Panc1 (cell line): ENCODE data around the gene MELK. TPM values are rescaled to one million over a fixed set of nuclear protein-coding genes. Genes with fewer than 3 reads are reported as not detected.

Experiments
- ATAC-seq: fragments of 200-7000 bp; cut with Tn5 transposase; 2 replicates; pipeline ENCODE4 v1.9.1; 2020; ENCODE audit warnings: mild to moderate bottlenecking, moderate library complexity
- BruUV-seq: library from RNA; stranded (reverse); fragments of 400-500 nt; replicated peaks from 2 replicates; lab custom pipeline; 2021; lab: Mats Ljungman, UMichigan
- CTCF ChIA-PET: fragments of 300-600 bp; sonication (Branson Sonifier 250); formaldehyde crosslinking; loops from one replicate; lab custom pipeline; 2022; ENCODE audit warnings: antibody characterized with exemption; lab: Charles Lee
- POLR2A ChIA-PET: fragments of 300-600 bp; sonication (Branson Sonifier 250); formaldehyde crosslinking; loops from one replicate; lab custom pipeline; 2022; ENCODE audit warnings: antibody characterized with exemption; lab: Charles Lee
- DNase-seq: peaks from one replicate; pipeline ENCODE4 v3.0.0-alpha.2; 2010; ENCODE audit warnings: low read depth, low spot score
- H3K27ac ChIP-seq: 2 replicates; pipeline ENCODE4 v1.5.1; 2011; ENCODE audit warnings: mild to moderate bottlenecking, low read length, inconsistent platforms
- H3K27me3 ChIP-seq: fragments of 200-500 bp; sonication (Bioruptor generic); 2 replicates; pipeline ENCODE4 v1.6.0; 2014; ENCODE audit warnings: low read length, inconsistent platforms; ENCODE audit not compliant: control insufficient read depth, insufficient read depth
- H3K36me3 ChIP-seq: fragments of 200-500 bp; sonication (Bioruptor generic); 2 replicates; pipeline ENCODE4 v1.5.1; 2014; ENCODE audit warnings: inconsistent platforms, mild to moderate bottlenecking, low read length, moderate library complexity; ENCODE audit not compliant: control insufficient read depth, insufficient read depth
- H3K4me1 ChIP-seq: 2 replicates; pipeline ENCODE4 v1.5.1; 2011; ENCODE audit warnings: inconsistent platforms, mild to moderate bottlenecking, low read length, moderate library complexity; ENCODE audit not compliant: control insufficient read depth, insufficient read depth
- H3K4me3 ChIP-seq, 2 experiments: 2 replicates each; pipeline ENCODE4 v1.5.1; 2011 to 2012; ENCODE audit warnings: low read depth in 2 of 2, low read length in 2 of 2, mild to moderate bottlenecking in 2 of 2, inconsistent platforms in 1 of 2, moderate library complexity in 1 of 2
- H3K9me3 ChIP-seq: fragments of 200-500 bp; sonication (Bioruptor generic); 2 replicates; pipeline ENCODE4 v1.5.1; 2014; ENCODE audit warnings: low read depth, mild to moderate bottlenecking, inconsistent platforms, low read length, moderate library complexity; ENCODE audit not compliant: control insufficient read depth, insufficient read depth
- CTCF ChIP-seq: fragments of 450-650 bp; IDR thresholded peaks from 2 replicates; pipeline ENCODE4 v1.5.1; 2017; ENCODE audit warnings: mild to moderate bottlenecking
- POLR2AphosphoS5 ChIP-seq: IDR thresholded peaks from 2 replicates; pipeline ENCODE4 v1.6.1; 2012; ENCODE audit warnings: mild to moderate bottlenecking, low read depth, low read length, moderate library complexity
- REST ChIP-seq, 2 experiments: IDR thresholded peaks; 2 replicates each; pipeline ENCODE4 v1.6.1; 2011 to 2012; ENCODE audit warnings: low read depth in 2 of 2, control low read depth in 1 of 2, low read length in 1 of 2, mild to moderate bottlenecking in 1 of 2, moderate library complexity in 1 of 2; ENCODE audit not compliant: insufficient read depth in 1 of 2
- SIN3A ChIP-seq: IDR thresholded peaks from 2 replicates; pipeline ENCODE4 v1.6.1; 2012; ENCODE audit warnings: low read depth, mild to moderate bottlenecking, low read length, moderate library complexity, borderline replicate concordance; ENCODE audit not compliant: insufficient read depth
- TCF7L2 ChIP-seq: IDR thresholded peaks from 2 replicates; pipeline ENCODE4 v1.6.1; 2011; ENCODE audit warnings: mild to moderate bottlenecking, low read depth, low read length, inconsistent platforms
- in situ Hi-C: cut with HindIII; loops from 2 replicates; pipeline ENCODE4 v1.10.0; 2016; ENCODE audit warnings: low sequenced_read_pairs, low pct_unique_long_range_greater_than_20kb
- intact Hi-C: fragments of 100-400 bp; cut with micrococcal nuclease; formaldehyde crosslinking; loops from one replicate; pipeline ENCODE4 v1.10.0; 2022; ENCODE audit not compliant: unreplicated experiment
- total RNA-seq: library from RNA; stranded (reverse); gene quantifications from one replicate; pipeline ENCODE4 v1.2.1, GENCODE V29; 2021; ENCODE audit not compliant: unreplicated experiment

The MELK gene
- total RNA-seq, 1 experiment from 2014 or later = 112 TPM

GRCh38 chr9:36679710-36680109, 107.0 kb downstream of the MELK start:
- POLR2A ChIA-PET = interaction anchor here (0.6 kb wide), 1 partner anchor 96 kb away, joined by 9 read pairs; no protein-coding TSS in a partner anchor
- no peaks in the 10 kb centered on the region for H3K27me3 ChIP-seq
- ATAC-seq (no peak), DNase-seq (no peak)
- no peaks in the 10 kb centered on the region for H3K4me1 ChIP-seq
- intact Hi-C loops = no loop called here
- 0 out of 2 replicates have a peak, but pooled peaks cover 3% of the 10 kb centered on the region for H3K9me3 ChIP-seq
- CTCF ChIA-PET = no interaction called here
- H3K36me3 ChIP-seq = peaks cover 23% of the 10 kb centered on the region
- no peak overlapping the region for H3K27ac ChIP-seq
- no peak for TF ChIP-seq SIN3A
- no peak overlapping the region for H3K4me3 ChIP-seq
- in situ Hi-C loops = no loop called here
- BruUV-seq = no TSS peak

- DNase-seq (no peak), ATAC-seq (0 out of 2 replicates have a peak, but pooled peaks have one; percentile 9)
- Histone ChIP-seq H3K4me1 (no peaks in the 10 kb centered on the region), H3K4me3 (no peak overlapping the region), H3K27me3 (no peaks in the 10 kb centered on the region; the same call in 1 of the 2 replicates), H3K36me3 (no peaks in the 10 kb centered on the region), H3K9me3 (no peaks in the 10 kb centered on the region), H3K27ac (no peak overlapping the region)
- in situ Hi-C loops (no loop called here), intact Hi-C loops (no loop called here)
- no peak for TF ChIP-seq SIN3A
- TF ChIP-seq TCF7L2 = no peak
- TF ChIP-seq POLR2AphosphoS5 = no peak
- no peak for TF ChIP-seq REST (IDR thresholded peaks at IDR 0.05; ENCODE audit: insufficient read depth in 1 of 2, low read depth in 2 of 2, low read length in 1 of 2)
- no peak for TF ChIP-seq CTCF
- POLR2A ChIA-PET = no interaction called here
- no TSS peak for BruUV-seq
- CTCF ChIA-PET = no interaction called here
Observed at GRCh38 chr9:36686471-36686870, 113.8 kb downstream of the MELK start.

GRCh38 chr9:36690412-36691168, 117.9 kb downstream of the MELK start:
- BruUV-seq = no TSS peak
- Histone ChIP-seq H3K36me3 (no peaks in the 10 kb centered on the region), H3K4me3 (no peak overlapping the region), H3K27me3 (no peaks in the 10 kb centered on the region; the same call in 1 of the 2 replicates), H3K9me3 (no peaks in the 10 kb centered on the region), H3K4me1 (no peaks in the 10 kb centered on the region), H3K27ac (no peak overlapping the region)
- ChIA-PET CTCF (no interaction called here), POLR2A (no interaction called here)
- ATAC-seq = no peak
- in situ Hi-C loops (no loop called here), intact Hi-C loops (no loop called here)
- DNase-seq = no peak
- TF ChIP-seq REST (IDR thresholded peaks at IDR 0.05; ENCODE audit: insufficient read depth in 1 of 2, low read depth in 2 of 2, low read length in 1 of 2) = no peak
- TF ChIP-seq CTCF = no peak
- no peak for TF ChIP-seq TCF7L2
- no peak for TF ChIP-seq SIN3A
- TF ChIP-seq POLR2AphosphoS5 = no peak
